ENCODE results near the gene RFXANK.

- TF ChIP-seq CTCF (IDR thresholded peaks at IDR 0.05; ENCODE audit: borderline replicate concordance, extremely low read depth, low read length, poor library complexity, severe bottlenecking), result no peak
- TF ChIP-seq EZH2 (IDR thresholded peaks at IDR 0.05; ENCODE audit: borderline replicate concordance, low read depth, low read length, severe bottlenecking), result no peak
Observed at GRCh38 chr19:19203012-19203856, 11.2 kb downstream of the RFXANK start, which contains the start of gene NR2C2AP.
